ENCODE data around the gene SH3TC1. TPM values are rescaled to one million over a fixed set of nuclear protein-coding genes. Genes with fewer than 3 reads are reported as not detected.

SH3TC1 gene
- total and polyA plus RNA-seq, 10 of the 15 experiments (the other 5 are each of a cell fraction or from before 2014, with no cell fraction given), result 0.19 to 47.0 (median 18.4) TPM

DNA sequence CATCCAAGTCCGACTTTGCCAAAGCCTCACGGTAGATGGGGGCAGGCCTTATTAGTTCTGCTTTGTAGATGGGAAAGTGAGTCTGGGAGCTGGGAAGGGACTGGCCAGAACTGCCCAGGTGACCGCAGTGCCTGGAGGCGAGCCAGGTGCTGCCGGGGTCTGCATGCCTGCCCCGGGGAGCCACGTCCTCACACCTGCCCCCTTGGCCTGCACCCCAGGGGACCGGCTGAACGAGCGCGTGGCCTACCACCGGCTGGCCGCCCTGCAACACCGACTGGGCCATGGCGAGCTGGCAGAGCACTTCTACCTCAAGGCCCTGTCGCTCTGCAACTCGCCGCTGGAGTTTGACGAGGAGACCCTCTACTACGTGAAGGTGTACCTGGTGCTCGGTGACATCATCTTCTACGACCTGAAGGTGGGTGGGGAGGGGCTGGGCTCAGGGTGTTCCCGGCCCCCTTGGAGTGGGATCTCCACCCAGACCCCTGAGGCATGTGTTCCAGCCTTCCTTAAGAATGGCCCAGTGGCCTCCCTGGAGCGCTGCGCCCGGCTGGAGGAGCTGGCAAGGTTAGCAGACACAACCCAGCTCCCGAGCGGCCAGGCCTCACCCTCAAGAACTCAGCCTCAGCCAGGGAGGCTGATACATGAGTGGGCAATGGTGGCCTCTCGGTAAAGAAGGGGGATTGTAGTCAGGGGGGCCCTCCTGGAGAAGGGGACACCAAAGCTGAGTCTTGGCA lies 38.3 kb downstream of the SH3TC1 start:
- H3K36me3 ChIP-seq (ENCODE audit: control insufficient read depth in 2 of 2, insufficient read depth in 2 of 2, low read length in 1 of 2), result peaks cover 9 to 24% of the 10 kb centered on the region in 2 experiments
- no peaks in the 10 kb centered on the region for H3K79me2 ChIP-seq (ENCODE audit: control insufficient read depth, insufficient read depth, low read length)
- intact Hi-C loops (cut with micrococcal nuclease; ENCODE audit: unreplicated experiment) (no loop called here), in situ Hi-C loops (cut with MboI) (no loop called here)
- no peak overlapping the region for H3K4me3 ChIP-seq
- WGBS (ENCODE audit: insufficient coverage, insufficient replicate concordance, low lambda C conversion rate, missing lambda C conversion rate), result 88% methylated on average over 29 of the region's 29 CpGs
- H3K27me3 ChIP-seq (replicated peaks in 1 of 2; ENCODE audit: control insufficient read depth in 2 of 2, insufficient read depth in 2 of 2, low read length in 1 of 2), result no peaks in the 10 kb centered on the region
- DNase-seq (ENCODE audit: low read depth, low spot score) (no peak), ATAC-seq (no peak), FAIRE-seq (no peak)
- peaks cover 3% of the 10 kb centered on the region for H3K4me1 ChIP-seq (ENCODE audit: control insufficient read depth, insufficient read depth, low read length)
- no peak overlapping the region for H2AFZ ChIP-seq (ENCODE audit: control insufficient read depth, low read depth, low read length)
- H3K9me3 ChIP-seq (replicated peaks; ENCODE audit: control insufficient read depth, insufficient read depth, low read length), result no peaks in the 10 kb centered on the region
- no peak overlapping the region for H3K4me2 ChIP-seq (ENCODE audit: control insufficient read depth, insufficient read depth)
- no peaks in the 10 kb centered on the region for H4K20me1 ChIP-seq (ENCODE audit: control insufficient read depth, insufficient read depth)
- H3K9ac ChIP-seq (ENCODE audit: control insufficient read depth, insufficient read depth, low read length), result no peak overlapping the region
- RAD21 ChIA-PET (ENCODE audit: unreplicated experiment), result interaction anchor here (0.8 to 1.1 kb wide), 2 partner anchors 36 to 60 kb away, joined by 3 to 8 read pairs; no protein-coding TSS in a partner anchor
- TF ChIP-seq BHLHE40 (IDR thresholded peaks at IDR 0.05; ENCODE audit: borderline replicate concordance in 1 of 2, low read depth in 2 of 2, low read length in 1 of 2) (no peak), RCOR1 (conservative IDR thresholded peaks at IDR 0.05; ENCODE audit: low read depth, low read length) (no peak), JUNB (IDR thresholded peaks at IDR 0.05) (no peak), MTA3 (IDR thresholded peaks at IDR 0.05; ENCODE audit: borderline replicate concordance, low read length) (no peak), POLR2AphosphoS2 (IDR thresholded peaks at IDR 0.05; ENCODE audit: low read depth, low read length) (no peak), HDAC2 (IDR thresholded peaks at IDR 0.05) (no peak), BCL11A (IDR thresholded peaks at IDR 0.05; ENCODE audit: low read depth, low read length) (no peak), SREBF1 (IDR thresholded peaks at IDR 0.05; ENCODE audit: low read length) (no peak)
- SMC1A ChIA-PET (ENCODE audit: uncharacterized antibody, unreplicated experiment), result interaction anchor here (0.9 to 1.6 kb wide), 2 partner anchors 35 to 36 kb away, joined by 3 to 4 read pairs; no protein-coding TSS in a partner anchor
- CTCF ChIA-PET, result interaction anchor here (0.8 to 2.9 kb wide), 3 partner anchors 8 to 61 kb away, joined by 3 to 16 read pairs (median 7); no protein-coding TSS in a partner anchor
- no peak overlapping the region for H3K27ac ChIP-seq (ENCODE audit: control insufficient read depth, insufficient read depth)
- POLR2A ChIA-PET, result no interaction called here
- BruUV-seq (replicated peaks), result no TSS peak

Data from GM12878 (cell line).